Measurements from ENCODE around the gene HSPB6. TPM values are rescaled to one million over a fixed set of nuclear protein-coding genes. Genes with fewer than 3 reads are reported as not detected.

The HSPB6 gene
- total RNA-seq, 1 donor from 2014 or later, result 0.17 TPM

DNA sequence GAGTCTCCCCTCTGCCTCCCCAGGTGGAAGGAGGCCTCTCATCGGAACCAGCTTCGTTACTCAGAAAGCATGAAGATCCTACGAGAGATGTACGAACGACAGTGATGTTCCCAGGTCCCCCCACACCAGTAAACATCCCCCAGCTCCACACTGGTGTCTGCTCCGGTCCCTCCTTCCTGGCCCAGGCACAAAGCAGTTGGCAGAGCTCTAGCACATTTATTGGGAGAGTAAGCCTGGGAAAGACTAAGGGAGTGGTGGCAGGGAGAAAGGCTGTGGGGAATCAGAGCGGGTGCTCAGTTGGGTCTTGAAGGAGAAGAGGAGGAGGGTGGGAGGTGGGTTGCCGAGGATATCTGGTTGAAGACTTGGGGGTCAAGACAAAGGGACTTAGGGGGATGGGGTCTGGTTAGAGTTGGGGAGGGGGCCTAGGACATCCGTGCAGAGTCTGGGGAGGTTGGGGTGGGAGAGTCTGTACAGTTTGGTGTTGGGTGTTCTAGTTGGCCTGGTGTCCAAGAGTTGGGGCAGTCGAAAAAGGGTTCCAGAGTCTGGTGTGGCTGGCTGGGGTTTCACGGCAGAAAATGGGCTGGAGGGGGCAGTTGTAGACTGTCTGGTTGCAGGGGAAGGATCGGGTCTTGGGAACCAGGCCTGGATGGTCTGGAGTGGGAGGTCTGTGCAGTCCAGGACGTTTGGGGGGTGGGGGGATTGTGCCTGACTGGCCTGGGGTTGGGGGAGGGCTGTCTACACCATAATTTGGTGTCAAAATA, 2.3 kb downstream of the HSPB6 start:
- TF ChIP-seq, protein P1, sequence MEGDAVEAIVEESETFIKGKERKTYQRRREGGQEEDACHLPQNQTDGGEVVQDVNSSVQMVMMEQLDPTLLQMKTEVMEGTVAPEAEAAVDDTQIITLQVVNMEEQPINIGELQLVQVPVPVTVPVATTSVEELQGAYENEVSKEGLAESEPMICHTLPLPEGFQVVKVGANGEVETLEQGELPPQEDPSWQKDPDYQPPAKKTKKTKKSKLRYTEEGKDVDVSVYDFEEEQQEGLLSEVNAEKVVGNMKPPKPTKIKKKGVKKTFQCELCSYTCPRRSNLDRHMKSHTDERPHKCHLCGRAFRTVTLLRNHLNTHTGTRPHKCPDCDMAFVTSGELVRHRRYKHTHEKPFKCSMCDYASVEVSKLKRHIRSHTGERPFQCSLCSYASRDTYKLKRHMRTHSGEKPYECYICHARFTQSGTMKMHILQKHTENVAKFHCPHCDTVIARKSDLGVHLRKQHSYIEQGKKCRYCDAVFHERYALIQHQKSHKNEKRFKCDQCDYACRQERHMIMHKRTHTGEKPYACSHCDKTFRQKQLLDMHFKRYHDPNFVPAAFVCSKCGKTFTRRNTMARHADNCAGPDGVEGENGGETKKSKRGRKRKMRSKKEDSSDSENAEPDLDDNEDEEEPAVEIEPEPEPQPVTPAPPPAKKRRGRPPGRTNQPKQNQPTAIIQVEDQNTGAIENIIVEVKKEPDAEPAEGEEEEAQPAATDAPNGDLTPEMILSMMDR (IDR thresholded peaks at IDR 0.05; ENCODE audit: insufficient read depth, low read length, poor library complexity, severe bottlenecking), result no peak
- Histone ChIP-seq H3K27me3 (ENCODE audit: control insufficient read depth, insufficient read depth, low read length) (no peaks in the 10 kb centered on the region), H3K36me3 (ENCODE audit: control insufficient read depth, insufficient read depth, low read length) (no peaks in the 10 kb centered on the region), H3K4me3 (ENCODE audit: low read depth, low read length) (no peak overlapping the region)
- no peak for DNase-seq (ENCODE audit: low read depth)

DNA sequence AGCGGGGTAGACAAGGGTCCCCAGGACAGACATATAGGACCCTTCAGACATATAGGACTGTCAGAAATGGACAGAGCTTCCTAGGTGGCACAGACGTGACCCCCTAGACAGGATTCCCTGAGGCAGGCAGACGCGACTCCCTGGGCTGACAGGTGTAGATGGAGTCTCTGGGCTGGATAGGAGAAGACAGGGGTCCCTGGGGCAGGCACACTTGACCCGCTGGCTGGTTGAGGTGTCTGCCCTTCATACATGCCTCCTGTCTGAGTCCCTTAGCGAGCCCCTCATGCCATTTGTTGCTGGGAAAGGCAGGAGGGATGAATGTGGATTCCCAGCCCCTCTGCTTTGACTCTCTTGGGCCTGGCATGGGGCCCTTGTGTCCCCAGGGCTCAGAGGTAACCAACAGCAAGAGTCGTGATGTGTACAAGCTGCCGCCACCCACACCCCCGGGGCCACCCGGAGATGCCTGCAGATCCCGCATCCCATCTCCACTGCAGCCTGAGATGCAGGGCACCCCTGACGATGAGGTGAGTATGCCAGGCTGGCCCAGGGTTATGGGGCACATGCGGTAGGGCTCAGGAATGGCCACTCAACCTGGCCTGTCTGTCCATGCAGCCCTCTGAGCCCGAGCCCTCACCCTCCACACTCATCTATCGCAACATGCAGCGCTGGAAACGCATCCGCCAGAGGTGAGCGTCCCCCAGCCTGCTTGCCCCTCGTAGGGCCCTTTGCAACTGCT, 3.0 kb downstream of the HSPB6 start:
- H3K4me3 ChIP-seq (ENCODE audit: low read depth, low read length), result no peak overlapping the region
- no peaks in the 10 kb centered on the region for H3K27me3 ChIP-seq (ENCODE audit: control insufficient read depth, insufficient read depth, low read length)
- TF ChIP-seq, protein P1 (IDR thresholded peaks at IDR 0.05; ENCODE audit: insufficient read depth, low read length, poor library complexity, severe bottlenecking), result no peak
- H3K36me3 ChIP-seq (ENCODE audit: control insufficient read depth, insufficient read depth, low read length), result no peaks in the 10 kb centered on the region
- DNase-seq (ENCODE audit: low read depth), result no peak

DNA sequence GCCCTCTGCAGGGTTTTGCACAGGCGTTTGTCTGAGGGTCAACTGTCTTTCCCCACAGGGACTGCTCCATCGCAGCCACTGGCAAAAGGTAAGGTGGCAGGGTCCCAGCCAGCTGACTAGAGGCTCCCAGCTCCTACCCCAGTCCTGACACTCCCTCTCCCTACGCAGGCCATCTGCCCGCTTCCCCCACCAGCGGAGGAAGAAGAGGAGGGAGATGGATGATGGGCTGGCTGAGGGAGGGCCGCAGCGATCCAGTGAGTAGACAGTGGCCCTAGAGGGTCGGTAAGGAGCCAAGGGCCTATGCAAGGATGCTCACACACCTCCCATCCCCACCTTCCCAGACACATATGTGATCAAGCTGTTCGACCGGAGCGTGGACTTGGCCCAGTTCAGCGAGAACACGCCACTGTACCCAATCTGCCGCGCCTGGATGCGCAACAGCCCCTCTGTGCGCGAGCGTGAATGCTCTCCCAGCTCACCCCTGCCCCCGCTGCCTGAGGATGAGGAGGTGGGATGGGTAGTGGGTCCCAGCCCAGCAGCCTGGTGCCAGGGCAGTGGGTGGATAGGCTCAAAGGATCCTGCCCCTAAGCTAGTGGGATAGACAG, 4.0 kb downstream of the HSPB6 start:
- Histone ChIP-seq H3K36me3 (ENCODE audit: control insufficient read depth, insufficient read depth, low read length) (no peaks in the 10 kb centered on the region), H3K27me3 (ENCODE audit: control insufficient read depth, insufficient read depth, low read length) (no peaks in the 10 kb centered on the region), H3K4me3 (ENCODE audit: low read depth, low read length) (no peak overlapping the region)
- no peak for DNase-seq (ENCODE audit: low read depth)
- TF ChIP-seq, protein P1 (IDR thresholded peaks at IDR 0.05; ENCODE audit: insufficient read depth, low read length, poor library complexity, severe bottlenecking), result no peak

DNA sequence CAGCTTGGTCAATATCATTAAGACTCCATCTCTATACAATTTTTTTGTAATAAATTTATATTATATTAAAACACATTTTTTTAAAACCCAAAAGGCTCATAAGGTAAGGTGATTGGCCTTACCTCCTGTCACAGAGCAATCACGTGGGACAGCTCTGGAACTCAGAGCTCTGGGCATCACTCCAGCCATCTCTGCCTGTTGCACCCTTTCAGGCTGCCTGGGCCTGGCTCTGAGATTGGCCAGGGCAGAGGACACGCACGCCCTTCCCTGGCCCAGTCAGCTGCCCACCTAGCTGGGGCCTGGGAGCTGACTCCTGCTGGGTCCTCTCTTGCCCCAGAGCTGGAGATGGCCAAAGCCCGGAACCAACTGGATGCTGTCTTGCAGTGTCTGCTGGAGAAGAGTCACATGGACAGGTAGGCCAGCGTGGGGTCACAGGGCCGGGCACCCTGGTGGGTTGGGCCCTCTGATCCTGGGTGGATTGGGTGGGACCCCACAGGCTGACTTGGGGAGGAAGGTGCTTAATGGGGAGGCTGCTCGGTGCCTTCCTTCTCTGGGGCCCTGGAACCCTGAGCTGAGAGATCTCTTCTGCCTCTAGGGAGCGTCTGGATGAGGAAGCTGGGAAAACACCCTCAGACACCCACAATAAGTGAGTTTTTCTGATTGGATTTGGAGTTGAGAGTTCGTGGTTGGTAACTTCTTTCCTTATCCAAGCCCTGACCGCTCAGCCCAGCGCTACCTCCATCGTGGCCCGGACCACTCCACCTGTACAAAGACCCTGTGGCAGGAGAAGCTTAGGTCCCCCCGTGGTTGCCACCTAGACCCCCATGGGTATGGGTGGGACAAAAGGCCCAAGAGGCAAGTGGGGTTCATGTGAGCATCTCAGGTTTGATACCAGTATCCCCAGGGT, 4.7 kb downstream of the HSPB6 start:
- no peak overlapping the region for H3K4me3 ChIP-seq (ENCODE audit: low read depth, low read length)
- TF ChIP-seq, protein P1 (IDR thresholded peaks at IDR 0.05; ENCODE audit: insufficient read depth, low read length, poor library complexity, severe bottlenecking), result no peak
- H3K27me3 ChIP-seq (ENCODE audit: control insufficient read depth, insufficient read depth, low read length), result no peaks in the 10 kb centered on the region
- no peak for DNase-seq (ENCODE audit: low read depth)
- H3K36me3 ChIP-seq (ENCODE audit: control insufficient read depth, insufficient read depth, low read length), result no peaks in the 10 kb centered on the region

DNA sequence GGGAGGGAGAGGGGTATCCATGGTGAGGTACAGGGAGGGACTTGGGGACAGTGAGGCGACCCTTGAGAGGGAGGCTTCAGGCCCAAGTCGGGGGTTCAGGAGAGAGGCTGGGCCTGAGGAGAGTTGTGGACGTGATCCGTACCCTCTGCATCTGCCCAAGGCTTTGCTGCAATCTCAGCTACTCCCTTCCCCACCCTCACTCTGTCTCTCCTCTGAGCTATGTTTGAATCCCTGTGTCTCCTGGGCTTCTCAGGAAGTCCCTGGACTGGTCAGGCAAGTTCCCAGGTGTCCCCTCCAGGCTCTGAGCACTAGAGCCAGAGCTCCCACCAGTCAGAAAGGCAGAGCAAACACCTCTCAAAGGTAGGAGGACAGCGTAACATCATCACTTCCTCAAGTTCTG, 6.7 kb downstream of the HSPB6 start:
- DNase-seq (ENCODE audit: low read depth), result no peak
- Histone ChIP-seq H3K27me3 (ENCODE audit: control insufficient read depth, insufficient read depth, low read length) (no peaks in the 10 kb centered on the region), H3K36me3 (ENCODE audit: control insufficient read depth, insufficient read depth, low read length) (no peaks in the 10 kb centered on the region), H3K4me3 (ENCODE audit: low read depth, low read length) (no peak overlapping the region)
- TF ChIP-seq, protein P1 (IDR thresholded peaks at IDR 0.05; ENCODE audit: insufficient read depth, low read length, poor library complexity, severe bottlenecking), result no peak

Measured in kidney epithelial cell (primary cell).